Measurements from ENCODE around the gene TUSC2. TPM values are rescaled to one million over a fixed set of nuclear protein-coding genes. Genes with fewer than 3 reads are reported as not detected.

The TUSC2 gene
- total and polyA plus RNA-seq, 2 donors (not counting 1 experiment from before 2014, with no cell fraction given): 13.4 to 15.3 TPM

- Histone ChIP-seq H3K4me3 (replicated peaks in 1 of 4; ENCODE audit: control extremely low read depth in 1 of 4, insufficient read depth in 1 of 4, low read depth in 3 of 4, low read length in 4 of 4) (no peak overlapping the region), H4K20me1 (ENCODE audit: control insufficient read depth, extremely low read depth, insufficient read depth, low read length) (no peaks in the 10 kb centered on the region), H3K27me3 (ENCODE audit: control insufficient read depth, insufficient read depth, low read length) (no peaks in the 10 kb centered on the region), H3K9ac (ENCODE audit: insufficient read depth, low read length) (no peak overlapping the region), H3K9me3 (ENCODE audit: control insufficient read depth, insufficient read depth, low read depth, low read length) (no peaks in the 10 kb centered on the region), H3K79me2 (ENCODE audit: control insufficient read depth, insufficient read depth, low read length) (peaks cover under 1% of the 10 kb centered on the region), H2AFZ (ENCODE audit: low read length) (no peak overlapping the region), H3K4me2 (ENCODE audit: extremely low read depth, insufficient read depth, low read length) (no peak overlapping the region), H3K4me1 (ENCODE audit: control insufficient read depth, extremely low read depth, insufficient read depth, low read length) (peaks cover 20% of the 10 kb centered on the region), H3K27ac (ENCODE audit: insufficient read depth, low read length) (no peak overlapping the region), H3K36me3 (ENCODE audit: control insufficient read depth, insufficient read depth, low read length) (peaks cover 2% of the 10 kb centered on the region)
- TF ChIP-seq EZH2 (IDR thresholded peaks at IDR 0.05; ENCODE audit: low read length, missing control alignments) (no peak), CTCF (conservative IDR thresholded peaks at IDR 0.05 in 1 of 2, IDR thresholded peaks at IDR 0.05 in 1 of 2; ENCODE audit: low read depth in 1 of 2, low read length in 2 of 2) (no peak)
- DNase-seq (ENCODE audit: low read depth in 2 of 2): no peak
Measured at GRCh38 chr3:50296721-50297383, 31.2 kb downstream of the TUSC2 start.

- no peak for TF ChIP-seq EZH2 (IDR thresholded peaks at IDR 0.05; ENCODE audit: low read length, missing control alignments)
- no peak for TF ChIP-seq CTCF (conservative IDR thresholded peaks at IDR 0.05 in 1 of 2, IDR thresholded peaks at IDR 0.05 in 1 of 2; ENCODE audit: low read depth in 1 of 2, low read length in 2 of 2)
- Histone ChIP-seq H3K27me3 (ENCODE audit: control insufficient read depth, insufficient read depth, low read length) (no peaks in the 10 kb centered on the region), H3K4me3 (replicated peaks in 1 of 4; ENCODE audit: control extremely low read depth in 1 of 4, insufficient read depth in 1 of 4, low read depth in 3 of 4, low read length in 4 of 4) (no peak overlapping the region), H3K79me2 (ENCODE audit: control insufficient read depth, insufficient read depth, low read length) (peaks cover 11% of the 10 kb centered on the region), H3K9ac (ENCODE audit: insufficient read depth, low read length) (no peak overlapping the region), H3K9me3 (ENCODE audit: control insufficient read depth, insufficient read depth, low read depth, low read length) (no peaks in the 10 kb centered on the region), H2AFZ (ENCODE audit: low read length) (no peak overlapping the region), H4K20me1 (ENCODE audit: control insufficient read depth, extremely low read depth, insufficient read depth, low read length) (no peaks in the 10 kb centered on the region), H3K27ac (ENCODE audit: insufficient read depth, low read length) (no peak overlapping the region), H3K4me2 (ENCODE audit: extremely low read depth, insufficient read depth, low read length) (no peak overlapping the region), H3K36me3 (ENCODE audit: control insufficient read depth, insufficient read depth, low read length) (peaks cover 2% of the 10 kb centered on the region), H3K4me1 (ENCODE audit: control insufficient read depth, extremely low read depth, insufficient read depth, low read length) (peaks cover 20% of the 10 kb centered on the region)
- no peak for DNase-seq (ENCODE audit: low read depth in 2 of 2)
Measured at GRCh38 chr3:50295553-50296431, 32.2 kb downstream of the TUSC2 start.
